ENCODE measurements around the gene SPPL3.

The SPPL3 gene

DNA sequence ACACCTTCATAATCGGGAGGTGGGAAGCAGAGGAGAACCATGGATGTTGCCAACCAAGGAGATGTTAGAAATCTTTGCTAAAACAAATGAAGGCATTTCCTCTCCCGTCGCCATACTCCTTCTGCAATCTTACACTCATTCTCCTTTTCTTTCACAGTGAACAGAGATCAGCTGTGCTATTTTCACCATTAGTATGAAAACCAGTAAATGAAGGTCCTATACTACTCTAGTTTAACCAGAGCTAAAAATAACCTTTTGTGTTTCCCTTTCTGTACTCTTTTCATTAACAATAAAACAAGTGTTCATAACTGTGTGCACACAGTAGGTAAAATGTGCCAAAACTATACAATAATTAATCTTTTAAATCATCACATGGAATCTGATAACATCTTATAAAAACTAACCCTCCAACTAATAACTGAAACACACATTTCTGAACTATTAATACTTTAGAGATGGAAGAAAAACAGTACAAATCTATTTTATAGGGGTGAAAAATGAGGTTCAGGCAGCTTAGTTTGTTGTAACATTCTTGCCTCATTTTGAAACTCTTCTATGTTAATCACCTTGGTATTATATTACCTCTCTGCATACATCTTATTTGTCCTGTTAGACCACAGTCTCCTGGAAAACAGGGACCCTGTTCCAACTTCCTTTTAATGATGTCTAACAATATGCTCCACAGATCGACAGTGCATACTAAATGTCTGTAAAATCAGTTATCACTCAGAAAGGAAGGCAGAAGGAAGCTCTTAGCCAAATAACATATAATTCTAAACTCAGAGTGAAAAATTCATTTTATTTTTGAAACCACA, 69.5 kb downstream of the SPPL3 start:
- TF ChIP-seq, protein P1, sequence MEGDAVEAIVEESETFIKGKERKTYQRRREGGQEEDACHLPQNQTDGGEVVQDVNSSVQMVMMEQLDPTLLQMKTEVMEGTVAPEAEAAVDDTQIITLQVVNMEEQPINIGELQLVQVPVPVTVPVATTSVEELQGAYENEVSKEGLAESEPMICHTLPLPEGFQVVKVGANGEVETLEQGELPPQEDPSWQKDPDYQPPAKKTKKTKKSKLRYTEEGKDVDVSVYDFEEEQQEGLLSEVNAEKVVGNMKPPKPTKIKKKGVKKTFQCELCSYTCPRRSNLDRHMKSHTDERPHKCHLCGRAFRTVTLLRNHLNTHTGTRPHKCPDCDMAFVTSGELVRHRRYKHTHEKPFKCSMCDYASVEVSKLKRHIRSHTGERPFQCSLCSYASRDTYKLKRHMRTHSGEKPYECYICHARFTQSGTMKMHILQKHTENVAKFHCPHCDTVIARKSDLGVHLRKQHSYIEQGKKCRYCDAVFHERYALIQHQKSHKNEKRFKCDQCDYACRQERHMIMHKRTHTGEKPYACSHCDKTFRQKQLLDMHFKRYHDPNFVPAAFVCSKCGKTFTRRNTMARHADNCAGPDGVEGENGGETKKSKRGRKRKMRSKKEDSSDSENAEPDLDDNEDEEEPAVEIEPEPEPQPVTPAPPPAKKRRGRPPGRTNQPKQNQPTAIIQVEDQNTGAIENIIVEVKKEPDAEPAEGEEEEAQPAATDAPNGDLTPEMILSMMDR (IDR thresholded peaks at IDR 0.05; ENCODE audit: extremely low read depth, missing control alignments), result no peak
- DNase-seq (ENCODE audit: low spot score), result no peak

DNA sequence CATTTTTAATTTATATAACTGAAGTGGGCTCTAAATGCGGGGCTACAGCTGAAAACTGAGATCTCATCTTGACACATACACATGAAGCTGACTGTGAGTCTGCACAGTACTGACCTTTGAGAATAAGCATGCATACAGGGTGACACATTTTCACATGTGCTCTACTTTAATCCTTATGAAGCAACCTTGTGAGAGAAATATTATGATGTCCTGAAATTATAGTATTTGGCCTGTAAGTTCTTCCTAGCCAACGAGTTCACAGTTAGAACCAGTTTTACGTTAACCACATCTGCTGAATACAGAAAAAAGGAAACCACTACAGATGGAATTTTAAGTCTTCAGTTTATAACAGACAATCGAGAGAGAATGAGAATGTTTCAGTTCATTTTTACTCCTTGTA, 70.3 kb downstream of the SPPL3 start:
- TF ChIP-seq, protein P1 (IDR thresholded peaks at IDR 0.05; ENCODE audit: extremely low read depth, missing control alignments), result no peak
- no peak for DNase-seq (ENCODE audit: low spot score)

GRCh38 chr12:120832737-120833136, 71.4 kb downstream of the SPPL3 start:
- TF ChIP-seq, protein P1 (IDR thresholded peaks at IDR 0.05; ENCODE audit: extremely low read depth, missing control alignments), result no peak
- DNase-seq (ENCODE audit: low spot score), result no peak

GRCh38 chr12:120831648-120832267, 72.4 kb downstream of the SPPL3 start:
- no peak for DNase-seq (ENCODE audit: low spot score)
- TF ChIP-seq, protein P1 (IDR thresholded peaks at IDR 0.05; ENCODE audit: extremely low read depth, missing control alignments), result no peak

GRCh38 chr12:120830966-120831365, 73.2 kb downstream of the SPPL3 start:
- TF ChIP-seq, protein P1 (IDR thresholded peaks at IDR 0.05; ENCODE audit: extremely low read depth, missing control alignments), result no peak

GRCh38 chr12:120830052-120830940, 73.9 kb downstream of the SPPL3 start:
- TF ChIP-seq, protein P1 (IDR thresholded peaks at IDR 0.05; ENCODE audit: extremely low read depth, missing control alignments), result no peak
- DNase-seq (ENCODE audit: low spot score), result no peak

More at GRCh38 chr12:120830966-120831365, 73.2 kb downstream of the SPPL3 start:
- no peak for DNase-seq (ENCODE audit: low spot score)
